HG03064 (cell line): ENCODE data around the gene LRPAP1.
"Not testable (repeated sequence)": the region's sequence is repeated elsewhere in the genome, so short reads cannot be mapped to it uniquely, and the experiment has no call there.

Source experiments
- ATAC-seq: cut with Tn5 transposase; IDR thresholded peaks from one replicate; pipeline ENCODE4 v1.9.1; 2021; ENCODE audit warnings: low read depth; ENCODE audit not compliant: unreplicated experiment

The LRPAP1 gene

DNA sequence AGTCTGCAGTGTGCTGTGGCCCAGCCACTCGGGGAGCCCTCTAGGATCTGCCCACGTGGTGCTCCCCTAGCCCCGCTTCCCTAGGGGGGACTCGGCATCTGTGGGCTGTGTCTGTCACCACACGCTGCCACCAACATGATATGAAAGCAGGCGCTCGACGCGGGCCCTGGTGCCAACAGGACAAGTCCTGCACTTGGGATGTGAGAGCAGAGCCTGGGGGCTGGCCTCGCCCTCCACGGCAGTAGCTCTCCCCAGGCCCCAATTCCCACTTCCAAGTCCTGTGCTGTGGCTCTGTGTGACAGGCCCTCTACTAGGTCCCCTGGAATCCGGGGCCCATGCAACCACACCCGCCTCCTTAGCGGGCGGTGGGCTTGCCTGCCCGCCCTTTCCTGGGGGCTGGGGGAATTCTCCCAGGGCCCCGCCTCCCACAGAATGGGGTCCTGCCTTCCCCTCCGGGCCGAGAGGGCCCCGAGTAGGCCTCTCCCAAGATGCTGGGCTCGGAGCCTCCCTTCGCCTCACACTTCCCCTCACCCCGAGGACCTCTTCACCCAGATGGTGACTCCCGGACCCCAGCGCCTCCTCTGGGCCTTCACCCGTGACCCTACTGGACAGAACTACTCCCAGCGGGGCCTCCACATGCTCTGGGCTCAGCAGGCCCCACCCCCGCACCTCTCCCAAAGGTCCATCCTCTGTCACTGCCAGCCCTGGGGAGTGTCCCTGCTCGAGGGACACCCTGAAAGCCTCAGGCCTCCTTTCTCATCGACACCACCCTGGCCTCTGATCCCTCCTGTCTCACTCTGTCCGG, 11.2 kb downstream of the LRPAP1 start:
- ATAC-seq: no peak

DNA sequence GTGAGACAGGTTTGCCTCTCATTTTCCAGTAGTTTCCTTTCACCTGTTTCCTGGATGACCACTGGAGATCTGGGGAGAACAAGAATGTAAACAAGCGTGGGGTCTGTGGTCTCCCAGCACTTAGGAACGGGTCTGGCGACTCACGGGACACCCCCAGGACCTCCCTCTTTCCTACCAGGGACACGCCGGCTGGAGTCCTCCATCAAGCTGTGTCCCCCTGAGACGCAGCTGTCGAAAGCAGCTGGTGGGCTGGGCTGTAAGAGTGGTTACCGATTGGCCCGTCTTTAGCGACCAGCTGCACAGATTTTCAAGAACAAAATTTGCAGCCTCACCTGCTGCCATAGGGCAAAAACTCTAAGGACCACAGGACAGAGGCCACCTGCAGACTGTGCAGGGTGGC, 11.9 kb downstream of the LRPAP1 start:
- ATAC-seq: no peak

DNA sequence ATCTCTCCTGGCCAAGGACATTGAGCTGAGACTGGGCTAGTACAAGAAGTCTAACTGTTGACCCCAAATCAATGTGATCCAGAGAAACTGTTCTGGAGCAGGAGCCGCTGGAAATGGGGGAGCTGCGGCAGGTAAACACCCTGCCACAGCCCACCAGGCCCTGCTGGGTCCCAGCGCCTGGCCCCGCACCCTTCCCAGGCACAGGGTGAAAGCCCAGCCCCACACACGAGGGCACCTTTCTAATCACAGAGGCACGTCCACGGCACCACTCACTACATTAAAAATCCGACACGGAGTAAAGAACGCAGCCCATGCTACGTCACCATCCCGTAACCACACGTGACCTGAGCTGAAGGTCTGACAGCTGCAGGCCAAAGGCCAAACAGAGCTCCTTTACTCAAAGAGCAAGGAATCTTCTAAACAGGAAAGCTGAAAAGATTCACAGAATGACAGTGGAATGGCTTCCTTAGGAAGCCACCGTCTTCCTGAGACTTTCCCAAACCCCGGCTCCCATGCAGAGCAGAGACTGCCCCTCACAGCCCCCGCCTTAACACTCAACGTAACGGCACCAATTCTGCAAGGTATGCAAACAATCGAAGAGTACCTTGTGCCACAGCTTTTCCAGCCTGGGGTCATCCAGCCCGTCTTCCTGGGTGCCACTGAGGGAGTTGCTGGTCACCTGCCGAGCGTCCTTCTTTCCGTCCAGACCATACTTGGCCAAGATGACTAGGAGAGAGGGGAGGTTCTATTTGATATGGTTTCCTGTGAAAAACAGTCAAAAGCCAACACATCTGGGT, 12.6 kb downstream of the LRPAP1 start:
- no peak for ATAC-seq

DNA sequence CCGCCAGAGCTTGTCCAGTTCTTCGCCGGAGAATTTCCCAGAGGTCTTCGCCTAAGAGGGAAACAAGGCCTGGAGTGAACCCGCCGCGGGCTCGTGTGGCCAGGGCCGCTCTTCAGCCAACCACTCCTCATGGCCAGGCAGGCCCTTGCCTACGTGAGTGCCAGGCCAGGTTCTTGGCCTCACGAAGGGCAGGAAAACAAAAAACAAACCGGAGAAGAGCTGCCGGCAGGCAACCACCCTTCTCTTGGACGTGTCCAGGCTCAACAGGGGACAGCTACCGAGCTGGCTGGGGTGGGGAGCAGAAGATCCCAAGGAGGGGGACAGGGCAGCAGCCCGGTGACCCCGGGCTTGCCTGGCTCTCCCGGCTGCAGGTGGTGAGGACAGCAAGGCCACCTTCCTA, 13.3 kb downstream of the LRPAP1 start:
- no peak for ATAC-seq

DNA sequence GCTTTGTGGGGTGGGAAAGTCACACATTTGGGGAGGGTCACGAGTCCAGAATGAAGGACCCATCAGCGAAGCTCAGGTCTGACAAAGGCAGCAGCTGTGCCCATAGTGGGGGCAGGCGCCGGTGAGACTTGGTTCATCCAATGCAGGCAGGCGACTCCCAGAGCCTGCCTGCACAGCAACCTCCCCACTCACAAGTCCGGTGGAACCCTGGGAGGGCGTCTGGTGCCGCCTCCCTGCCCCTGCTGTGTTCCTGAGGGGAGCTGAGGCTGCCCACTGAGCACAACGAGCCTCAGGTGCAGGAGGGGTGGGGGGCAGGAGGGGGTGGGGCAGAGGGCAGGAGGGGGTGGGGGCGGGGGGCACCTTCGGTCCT, 13.7 kb downstream of the LRPAP1 start:
- ATAC-seq: no peak

DNA sequence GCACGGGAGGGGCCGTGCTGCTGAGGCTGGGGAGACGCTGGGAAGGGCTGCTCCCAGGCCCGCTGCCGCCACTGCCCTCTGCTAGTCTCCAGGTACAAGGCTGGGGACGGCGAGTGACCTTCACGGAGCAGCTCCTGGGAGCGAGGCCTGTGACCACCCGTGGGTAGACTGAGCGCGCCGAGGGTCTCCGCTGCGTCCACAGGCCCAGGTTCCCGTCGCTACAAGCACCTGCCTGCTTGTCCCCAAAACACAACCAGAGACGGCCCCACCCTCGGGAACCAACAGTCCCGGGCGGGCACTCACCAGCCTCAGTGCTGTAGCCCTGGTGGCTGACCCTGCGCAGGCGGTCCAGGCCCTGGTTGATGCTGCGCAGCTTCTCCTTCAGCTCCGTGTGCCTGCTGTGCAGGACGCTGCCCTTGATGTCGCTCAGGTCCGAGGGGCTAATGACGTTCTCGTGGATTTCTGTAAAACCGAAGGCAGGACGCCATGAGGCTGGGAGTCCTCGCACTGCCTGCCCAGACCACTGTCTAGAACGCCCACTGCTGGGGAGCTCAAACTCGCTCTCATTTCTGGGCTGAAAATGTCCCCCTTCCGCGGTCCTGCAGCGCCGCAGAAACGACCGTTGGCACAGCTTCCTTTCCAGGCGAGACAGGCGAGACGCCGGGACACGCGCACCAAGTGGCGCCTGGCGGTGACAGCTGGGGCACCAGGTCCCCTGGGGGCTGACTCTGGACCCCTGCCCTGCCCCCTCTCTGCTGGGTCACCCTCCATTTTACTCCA, 14.3 kb downstream of the LRPAP1 start:
- no peak for ATAC-seq

DNA sequence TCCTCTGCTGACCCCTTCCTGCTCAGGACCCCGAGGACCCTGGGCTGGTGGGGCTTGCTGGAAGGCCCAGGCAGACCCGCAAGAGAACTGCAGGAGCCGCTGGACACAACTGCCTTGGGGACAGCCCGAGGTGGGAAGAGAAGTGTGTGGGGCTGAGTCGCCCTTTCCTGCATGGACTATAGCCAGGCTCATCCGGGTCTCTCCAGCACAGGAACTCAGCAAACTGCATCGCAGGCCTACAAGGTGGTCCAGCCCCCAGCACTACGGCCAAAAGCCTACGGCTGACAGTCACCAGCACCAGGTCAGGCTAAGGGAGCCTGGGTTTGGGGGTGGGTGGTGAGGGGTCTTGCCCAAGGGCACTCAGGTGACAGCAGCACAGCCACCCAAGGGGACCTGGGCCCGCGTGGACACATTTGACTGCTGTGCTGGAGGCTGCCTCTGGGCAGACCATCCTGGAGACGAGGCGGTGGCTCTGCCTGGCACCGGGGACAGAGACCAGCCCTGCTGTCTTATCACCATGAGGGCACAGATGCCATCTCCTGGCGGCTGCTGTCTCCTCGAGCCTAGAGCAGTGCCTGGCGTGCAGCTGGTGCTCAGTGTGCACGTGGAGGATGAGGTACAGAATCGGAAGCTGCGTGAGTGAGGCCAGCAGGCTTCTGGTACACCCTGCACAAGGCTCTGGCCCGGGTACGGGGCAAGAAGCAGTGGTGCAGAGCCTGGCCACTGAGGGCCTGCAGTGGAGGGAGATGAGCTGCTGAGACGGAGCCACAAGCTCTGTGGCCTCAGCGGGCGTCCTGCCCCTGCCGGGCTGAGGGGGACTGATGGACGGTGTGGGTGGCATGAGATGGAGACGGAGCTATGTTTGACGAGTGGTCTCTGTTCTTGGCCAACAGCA, 15.1 kb downstream of the LRPAP1 start:
- no peak for ATAC-seq

DNA sequence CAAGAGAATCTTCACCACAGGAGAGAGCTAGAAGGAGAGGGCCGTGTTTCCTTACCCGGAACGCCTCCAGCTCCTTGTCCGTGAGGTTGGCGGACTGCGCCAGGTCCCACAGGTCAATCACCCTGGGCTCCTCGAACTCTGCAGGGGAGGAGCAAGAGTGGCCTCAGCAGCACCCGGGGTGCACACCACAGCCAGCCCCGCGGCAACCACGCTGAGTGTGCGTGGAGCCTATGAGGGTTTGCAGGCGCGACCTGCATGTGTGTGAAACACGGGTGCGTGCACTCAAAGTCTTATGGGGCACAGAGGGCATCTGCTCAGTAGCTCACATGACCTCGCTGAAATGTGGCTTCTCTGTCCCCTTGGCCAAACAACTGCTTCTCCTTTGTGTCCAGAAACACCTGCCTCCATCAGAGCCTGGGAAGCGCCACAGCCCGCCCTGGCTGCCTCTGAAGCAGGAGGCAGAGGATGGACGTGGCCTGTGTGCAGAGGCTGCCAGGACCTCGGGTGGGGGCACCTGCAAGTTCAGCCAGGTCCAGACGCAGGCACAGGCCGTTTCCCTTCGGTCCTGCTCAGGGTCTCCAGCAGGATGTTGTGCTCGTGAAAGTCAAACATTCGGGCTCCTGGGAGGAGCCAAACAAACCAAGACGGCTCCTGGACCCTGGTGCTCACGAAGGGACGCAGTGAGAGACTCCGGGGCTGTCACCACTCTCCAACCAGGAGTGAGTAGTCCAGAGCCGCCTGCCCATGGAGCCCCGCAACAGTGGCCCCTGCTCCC, 16.0 kb downstream of the LRPAP1 start:
- no peak for ATAC-seq

DNA sequence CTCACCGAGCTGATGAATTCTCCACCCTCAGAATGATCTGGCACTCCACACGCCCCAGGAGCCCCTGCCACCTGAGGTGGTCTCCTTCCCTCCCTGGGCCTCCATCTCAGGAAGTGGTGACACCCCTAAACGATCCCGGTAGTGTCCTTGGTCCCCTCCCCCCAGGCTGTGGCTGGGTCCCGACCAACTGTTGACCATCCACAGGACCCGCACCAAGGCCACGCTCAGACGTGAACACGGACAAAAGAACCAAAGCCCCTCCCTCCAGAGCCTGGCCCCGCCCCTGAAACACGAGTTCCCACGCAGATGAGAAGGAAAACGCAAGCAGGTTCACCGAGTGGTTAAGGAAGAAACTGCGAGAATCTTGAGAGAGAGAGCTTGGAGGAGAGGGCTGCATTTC, 16.6 kb downstream of the LRPAP1 start:
- ATAC-seq: no peak

DNA sequence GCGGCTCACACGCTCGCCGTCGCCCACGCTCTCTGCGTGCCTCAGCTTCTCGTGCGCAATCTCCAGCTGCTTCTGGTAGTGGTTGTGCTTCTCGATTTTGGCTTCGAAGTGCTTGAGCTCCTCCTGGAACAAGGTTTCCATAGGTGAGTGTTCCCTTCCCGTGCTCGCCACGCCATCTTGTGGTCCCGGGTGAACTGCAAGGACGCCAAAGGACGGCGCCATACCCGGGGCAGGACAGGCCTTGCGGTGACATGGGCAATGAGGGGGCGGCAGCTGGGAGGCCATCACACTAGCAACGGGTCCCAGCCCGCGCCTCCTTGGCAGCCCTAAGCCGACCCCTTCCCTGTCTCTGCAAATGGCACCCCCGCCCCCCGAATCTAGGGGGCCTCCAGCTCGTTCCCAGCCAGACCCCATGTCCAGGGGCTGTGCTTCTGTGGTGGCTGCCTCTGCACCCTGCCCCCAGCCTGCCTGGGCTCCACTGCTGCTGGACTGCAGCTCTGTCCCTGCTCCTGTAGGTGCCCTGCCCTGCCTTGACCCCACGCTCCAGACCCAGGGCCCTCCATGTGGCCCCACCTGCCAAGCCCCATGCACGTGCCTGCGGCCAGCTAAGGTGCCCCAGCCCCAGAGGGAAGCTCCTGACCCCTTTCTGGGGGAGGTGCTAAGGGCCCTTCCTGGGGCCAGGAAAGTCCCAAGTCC, 17.3 kb downstream of the LRPAP1 start:
- ATAC-seq: no peak

DNA sequence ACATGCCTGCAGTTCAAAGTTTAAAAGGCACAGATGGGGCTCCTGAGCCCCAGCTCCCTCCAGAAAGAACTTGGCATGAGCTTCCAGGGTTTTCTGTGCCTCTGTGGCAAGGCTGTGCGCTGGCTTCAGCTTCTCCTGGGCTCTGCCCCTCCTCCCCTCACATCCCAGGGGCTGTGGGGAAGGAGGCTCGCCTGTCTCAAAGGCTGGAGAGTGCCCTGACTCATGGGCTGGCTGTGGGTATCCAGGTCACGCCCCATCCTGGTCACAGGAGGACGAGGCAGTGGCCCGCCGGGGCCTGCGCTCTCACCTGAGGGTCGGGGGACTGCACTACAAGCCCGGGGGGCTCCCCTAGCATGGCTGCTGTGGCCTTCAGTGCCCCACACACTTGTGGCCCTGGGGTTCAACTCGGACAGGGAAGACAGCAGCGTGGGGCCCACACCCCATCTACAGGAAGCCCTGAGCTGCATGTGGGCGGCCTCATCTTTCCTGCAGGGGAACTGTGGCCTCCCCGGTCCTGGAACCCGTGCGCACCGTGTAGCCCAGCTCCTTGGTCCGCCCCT, 17.9 kb downstream of the LRPAP1 start:
- no peak for ATAC-seq

DNA sequence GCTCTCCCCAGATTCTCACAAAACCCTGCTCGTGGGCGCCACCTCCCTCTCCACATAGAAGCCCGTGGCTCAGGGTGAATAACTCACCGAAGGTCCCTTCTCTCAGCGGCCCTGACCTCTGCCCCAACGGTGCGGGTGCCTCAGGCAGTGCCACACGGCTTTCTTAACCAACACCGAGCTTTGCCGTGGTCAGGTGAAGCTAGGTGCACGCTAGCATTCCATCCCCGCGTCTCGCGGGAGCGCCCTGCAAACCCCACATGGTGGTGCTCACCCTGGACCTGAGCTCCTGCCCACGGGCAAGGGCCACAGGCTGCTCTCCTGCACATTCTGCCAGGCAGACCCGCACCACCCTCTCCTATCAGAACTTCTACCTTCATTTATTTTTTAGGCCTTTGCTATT, 18.4 kb downstream of the LRPAP1 start:
- ATAC-seq: no peak

DNA sequence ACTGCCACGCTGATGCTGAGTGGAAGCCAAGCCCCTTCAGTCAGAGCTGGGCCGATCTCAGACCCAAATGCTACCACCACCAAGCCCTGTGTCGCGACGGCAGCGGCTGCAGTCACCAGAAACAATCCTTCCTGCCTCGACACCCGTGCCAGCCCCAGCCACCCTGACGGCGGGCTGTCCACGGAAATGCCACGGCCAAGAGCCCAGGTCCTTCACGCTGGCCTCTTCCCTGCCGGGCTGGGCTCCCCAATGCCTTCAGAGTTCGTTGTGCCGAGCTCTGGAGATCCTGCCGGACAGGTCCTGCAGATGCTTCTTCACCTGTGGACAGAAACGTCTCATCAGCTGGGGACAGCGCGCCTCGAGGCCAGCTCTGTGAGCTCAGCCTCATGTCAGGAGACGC, 19.5 kb downstream of the LRPAP1 start:
- no peak for ATAC-seq

DNA sequence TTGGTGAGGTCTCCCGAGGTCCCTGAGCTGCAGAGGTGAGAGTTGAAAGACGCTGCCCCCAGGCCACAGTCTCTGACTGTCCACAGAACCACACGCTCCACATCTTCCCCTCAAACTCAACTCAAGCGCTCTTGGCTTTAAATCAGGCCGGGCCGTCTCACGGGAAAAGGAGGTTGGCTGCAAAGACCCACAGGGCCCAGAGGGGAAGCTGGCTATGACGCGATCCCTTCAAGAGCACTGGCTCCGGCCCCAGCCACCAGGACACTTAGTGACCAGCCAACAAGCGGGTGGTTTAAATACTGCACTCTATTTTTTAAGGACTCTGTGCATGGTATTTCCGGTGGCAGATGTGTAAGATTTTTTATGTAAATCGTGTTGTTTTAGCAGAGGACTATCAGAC, 19.9 kb downstream of the LRPAP1 start:
- ATAC-seq: no peak

DNA sequence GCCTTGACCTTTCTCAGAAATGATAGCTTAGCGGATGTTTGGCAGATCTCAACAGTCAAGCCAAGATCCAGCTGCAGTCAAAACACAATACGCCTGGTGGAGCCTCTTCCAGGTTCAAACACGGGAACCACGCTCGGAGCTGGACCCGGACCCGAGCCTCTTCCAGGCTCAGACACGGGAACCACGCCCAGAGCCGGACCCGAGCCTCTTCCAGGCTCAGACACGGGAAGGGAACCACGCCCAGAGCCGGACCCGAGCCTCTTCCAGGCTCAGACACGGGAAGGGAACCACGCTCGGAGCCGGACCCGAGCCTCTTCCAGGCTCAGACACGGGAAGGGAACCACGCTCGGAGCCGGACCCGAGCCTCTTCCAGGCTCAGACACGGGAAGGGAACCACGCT, 20.6 kb downstream of the LRPAP1 start:
- not testable (repeated sequence) for ATAC-seq

DNA sequence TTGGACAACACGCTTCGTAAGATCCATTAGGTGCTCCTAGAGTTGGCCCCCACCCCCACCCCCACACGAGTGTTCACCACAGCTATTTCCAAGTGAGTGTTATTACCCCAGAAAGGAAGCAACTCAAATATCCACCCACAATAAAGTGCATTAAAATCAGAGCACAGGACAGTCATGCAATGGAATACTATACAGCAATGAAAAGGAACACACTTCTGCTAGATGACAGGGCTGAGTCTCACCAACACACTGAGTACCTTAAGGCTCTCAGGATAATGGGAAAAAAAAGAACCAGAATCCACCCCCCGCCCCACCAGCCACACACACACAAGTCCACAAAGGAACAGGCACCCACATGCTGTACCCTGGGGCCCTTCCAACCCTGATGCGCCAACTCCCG, 21.0 kb downstream of the LRPAP1 start:
- ATAC-seq: no peak

DNA sequence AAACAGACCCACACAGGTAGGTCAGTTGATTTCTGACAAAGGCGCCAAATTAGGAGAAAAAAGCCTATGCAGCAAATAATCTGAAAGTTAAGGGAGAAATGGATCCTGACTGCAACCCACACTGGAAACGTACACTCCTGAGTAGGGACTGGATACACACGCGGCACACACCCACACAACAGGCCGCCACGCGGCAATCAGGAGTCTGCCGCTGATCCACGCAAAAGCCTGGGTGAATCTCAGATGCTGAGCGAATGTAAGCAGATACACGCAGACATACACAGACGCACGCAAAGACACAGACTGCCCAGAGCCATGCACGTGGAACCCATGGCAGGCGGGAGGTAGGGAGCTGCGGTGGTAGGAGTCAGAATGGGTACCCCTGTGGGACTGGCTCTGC, 21.7 kb downstream of the LRPAP1 start:
- no peak for ATAC-seq

DNA sequence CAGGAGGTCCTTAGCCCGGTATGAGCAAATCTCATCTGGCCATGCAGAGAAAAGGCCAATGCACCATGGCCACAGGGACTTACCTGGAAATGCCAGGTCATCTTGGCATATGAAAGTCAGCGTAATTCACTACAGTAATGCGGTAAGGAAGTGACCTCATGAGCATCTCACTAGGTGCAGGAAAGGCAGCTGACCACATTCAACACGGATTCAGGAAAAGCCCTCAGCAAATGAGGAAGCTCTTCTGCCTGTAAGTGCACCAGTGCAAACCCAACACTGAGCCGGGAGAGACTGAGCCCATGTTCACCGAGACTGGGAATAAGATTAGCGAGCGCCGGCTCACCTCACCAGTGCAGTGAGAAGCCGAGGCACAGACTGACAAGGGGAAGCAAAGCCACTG, 23.7 kb downstream of the LRPAP1 start:
- ATAC-seq: no peak

DNA sequence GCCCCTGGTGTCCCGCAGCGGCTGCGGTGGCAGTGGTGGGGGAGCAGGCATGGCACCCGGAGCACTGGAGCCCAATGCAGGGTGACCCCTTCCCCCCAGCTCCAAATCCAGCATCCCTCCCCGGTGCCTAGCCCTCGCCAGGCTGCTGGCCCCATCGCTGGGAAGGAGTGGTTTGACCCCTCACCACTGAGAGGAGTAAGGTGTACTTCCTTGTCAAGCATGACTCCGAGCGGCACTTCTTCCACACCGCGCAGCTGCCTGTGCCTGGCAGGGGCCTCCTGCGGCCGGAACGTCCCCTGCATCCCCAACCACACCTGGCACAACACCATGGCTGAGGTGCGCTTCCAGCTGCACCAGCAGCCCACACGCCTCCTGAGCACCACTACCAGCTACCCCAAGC, 27.0 kb downstream of the LRPAP1 start:
- no peak for ATAC-seq
